H1 (cell line): ENCODE results near the gene CORIN. TPM values are rescaled to one million over a fixed set of nuclear protein-coding genes. Genes with fewer than 3 reads are reported as not detected.

Experiments used
- CTCF ChIA-PET: fragments of 300-600 bp; sonication (Branson Sonifier 250); formaldehyde crosslinking; loops from one replicate; lab custom pipeline; 2021; ENCODE audit not compliant: partially characterized antibody; lab: Charles Lee
- POLR2A ChIA-PET: fragments of 300-600 bp; sonication (Branson Sonifier 250); formaldehyde crosslinking; loops from one replicate; lab custom pipeline; 2021; ENCODE audit warnings: inconsistent platforms; ENCODE audit not compliant: partially characterized antibody; lab: Charles Lee
- DNase-seq, 2 experiments: peaks; one replicate each; pipeline versions ENCODE4 v3.0.0 to v3.0.0-alpha.2; 2010 to 2022; ENCODE audit warnings: low spot score in 2 of 2, low read depth in 1 of 2, mixed read lengths in 1 of 2
- FAIRE-seq: peaks from 2 replicates; lab custom pipeline; 2011; peaks lifted over from hg19 to GRCh38; lab: Jason Lieb, UNC
- H2AFZ ChIP-seq: 2 replicates; pipeline ENCODE4 v1.8.1; 2012; ENCODE audit warnings: low read length, inconsistent platforms
- H2AK5ac ChIP-seq: 2 replicates; pipeline ENCODE4 v1.6.1; 2013; ENCODE audit warnings: low read depth, low read length
- H2BK120ac ChIP-seq: replicated peaks from 2 replicates; pipeline ENCODE3; 2013; ENCODE audit warnings: low read depth, low read length, inconsistent platforms
- H2BK12ac ChIP-seq: 2 replicates; pipeline ENCODE4 v1.6.1; 2013; ENCODE audit warnings: low read depth, low read length
- H2BK15ac ChIP-seq: 2 replicates; pipeline ENCODE4 v1.6.1; 2013; ENCODE audit warnings: low read length
- H2BK20ac ChIP-seq: 2 replicates; pipeline ENCODE4 v1.6.1; 2013; ENCODE audit warnings: low read length
- H2BK5ac ChIP-seq: 2 replicates; pipeline ENCODE4 v1.6.1; 2013; ENCODE audit warnings: low read depth, low read length
- H3K14ac ChIP-seq: 2 replicates; pipeline ENCODE4 v1.6.1; 2013; ENCODE audit warnings: inconsistent platforms; ENCODE audit not compliant: insufficient read length
- H3K18ac ChIP-seq: 2 replicates; pipeline ENCODE4 v1.6.1; 2013; ENCODE audit warnings: low read length; ENCODE audit errors: extremely low read depth
- H3K23ac ChIP-seq: 2 replicates; pipeline ENCODE4 v1.6.1; 2013; ENCODE audit warnings: inconsistent platforms; ENCODE audit not compliant: insufficient read length
- H3K23me2 ChIP-seq: 2 replicates; pipeline ENCODE4 v1.6.1; 2013; ENCODE audit warnings: low read depth, low read length
- H3K27ac ChIP-seq: 2 replicates; pipeline ENCODE4 v1.6.1; 2011; ENCODE audit warnings: low read depth, low read length, inconsistent platforms
- H3K27me3 ChIP-seq, 4 experiments: replicated peaks in 1 of 4; 1 replicate in 1 of 4; 2 replicates in 3 of 4; pipeline versions ENCODE4 v1.6.1 to v1.8.1; 2011 to 2013; ENCODE audit warnings: low read length in 3 of 4, mild to moderate bottlenecking in 3 of 4, inconsistent platforms in 2 of 4, mixed read lengths in 2 of 4, moderate library complexity in 1 of 4; ENCODE audit not compliant: control insufficient read depth in 3 of 4, insufficient read depth in 3 of 4; ENCODE audit errors: extremely low read depth in 1 of 4
- H3K36me3 ChIP-seq, 4 experiments: 2 replicates each; pipeline versions ENCODE4 v1.6.1 to v1.8.1; 2011 to 2013; ENCODE audit warnings: mild to moderate bottlenecking in 4 of 4, low read length in 3 of 4, moderate library complexity in 2 of 4, control low read depth in 1 of 4, inconsistent platforms in 1 of 4; ENCODE audit not compliant: insufficient read depth in 4 of 4, control insufficient read depth in 2 of 4
- H3K4ac ChIP-seq: replicated peaks from 2 replicates; pipeline ENCODE3; 2013; ENCODE audit warnings: low read length, low read depth, mixed read lengths, inconsistent platforms; ENCODE audit not compliant: insufficient read length
- H3K4me1 ChIP-seq, 4 experiments: replicated peaks in 1 of 4; 1 replicate in 1 of 4; 2 replicates in 3 of 4; pipeline versions ENCODE4 v1.6.1 to v1.8.1; 2011 to 2013; ENCODE audit warnings: low read length in 3 of 4, inconsistent platforms in 2 of 4, mixed read lengths in 1 of 4; ENCODE audit not compliant: insufficient read depth in 4 of 4, control insufficient read depth in 3 of 4
- H3K4me2 ChIP-seq, 2 experiments: 2 replicates each; pipeline versions ENCODE4 v1.6.1 to v1.8.1; 2011 to 2013; ENCODE audit warnings: low read depth in 2 of 2, low read length in 2 of 2, control low read depth in 1 of 2, inconsistent platforms in 1 of 2, mild to moderate bottlenecking in 1 of 2; ENCODE audit not compliant: insufficient read depth in 1 of 2
- H3K4me3 ChIP-seq, 4 experiments: fragments of 200-600, 300-600 bp in 1 of 4; sonication (generic), shearing (Covaris generic), sonication (Bioruptor Twin) in 1 of 4; 2 replicates each; pipeline versions ENCODE4 v1.5.1 to v1.8.1; 2011 to 2016; ENCODE audit warnings: low read length in 4 of 4, low read depth in 3 of 4, control low read depth in 2 of 4, inconsistent platforms in 2 of 4, mild to moderate bottlenecking in 2 of 4, mixed read lengths in 1 of 4, moderate library complexity in 1 of 4; ENCODE audit not compliant: insufficient read depth in 2 of 4; ENCODE audit errors: extremely low read depth in 1 of 4
- H3K56ac ChIP-seq: replicated peaks from 2 replicates; pipeline ENCODE3; 2013; ENCODE audit warnings: low read depth, mild to moderate bottlenecking, mixed read lengths, low read length, inconsistent platforms; ENCODE audit not compliant: insufficient read length
- H3K79me1 ChIP-seq: 2 replicates; pipeline ENCODE4 v1.6.1; 2013; ENCODE audit warnings: low read depth, low read length, control low read depth
- H3K79me2 ChIP-seq, 2 experiments: 2 replicates each; pipeline versions ENCODE4 v1.6.1 to v1.8.1; 2012 to 2013; ENCODE audit warnings: low read length in 2 of 2, mild to moderate bottlenecking in 2 of 2, inconsistent platforms in 1 of 2; ENCODE audit not compliant: insufficient read depth in 2 of 2, control insufficient read depth in 1 of 2
- H3K9ac ChIP-seq, 4 experiments: replicated peaks in 1 of 4; 1 replicate in 1 of 4; 2 replicates in 3 of 4; pipeline versions ENCODE4 v1.6.1 to v1.8.1; 2011 to 2013; ENCODE audit warnings: low read depth in 3 of 4, low read length in 3 of 4, control low read depth in 2 of 4, mild to moderate bottlenecking in 2 of 4, moderate library complexity in 2 of 4, inconsistent platforms in 1 of 4; ENCODE audit errors: extremely low read depth in 1 of 4
- H3K9me3 ChIP-seq, 2 experiments: 2 replicates each; pipeline versions ENCODE4 v1.6.1 to v1.8.1; 2012 to 2013; ENCODE audit warnings: mild to moderate bottlenecking in 2 of 2, moderate library complexity in 2 of 2, control low read depth in 1 of 2, inconsistent platforms in 1 of 2, low read depth in 1 of 2, low read length in 1 of 2, mixed read lengths in 1 of 2; ENCODE audit not compliant: insufficient read depth in 2 of 2
- H4K20me1 ChIP-seq, 2 experiments: replicated peaks in 1 of 2; 2 replicates each; pipeline versions ENCODE3 to v1.8.1; 2011 to 2013; ENCODE audit warnings: inconsistent platforms in 2 of 2, low read length in 2 of 2, mild to moderate bottlenecking in 1 of 2; ENCODE audit not compliant: insufficient read depth in 2 of 2, control insufficient read depth in 1 of 2
- H4K5ac ChIP-seq: 2 replicates; pipeline ENCODE4 v1.6.1; 2013; ENCODE audit warnings: low read length, low read depth, mixed read lengths, inconsistent platforms; ENCODE audit not compliant: insufficient read length
- H4K8ac ChIP-seq: 2 replicates; pipeline ENCODE4 v1.8.0; 2013; ENCODE audit warnings: mild to moderate bottlenecking, moderate library complexity, low read length, inconsistent platforms; ENCODE audit not compliant: insufficient read depth; ENCODE audit errors: extremely low read depth
- H4K91ac ChIP-seq: replicated peaks from 2 replicates; pipeline ENCODE3; 2013; ENCODE audit warnings: low read length, mixed read lengths, inconsistent platforms; ENCODE audit not compliant: insufficient read length
- ASH2L ChIP-seq: fragments of 200-600, 300-600 bp; sonication (generic); IDR thresholded peaks from one replicate; pipeline ENCODE4 v1.7.1; 2017; ENCODE audit warnings: low read length
- GABPA ChIP-seq: IDR thresholded peaks from 2 replicates; pipeline ENCODE4 v1.6.1; 2011; ENCODE audit warnings: mild to moderate bottlenecking, low read length, moderate library complexity, borderline replicate concordance; ENCODE audit not compliant: insufficient read depth
- GTF2F1 ChIP-seq: IDR thresholded peaks from 2 replicates; pipeline ENCODE4 v1.6.1; 2012; ENCODE audit warnings: low read depth, low read length, improper control_type of control experiment, borderline replicate concordance
- KDM1A ChIP-seq: fragments of 200-600, 300-600 bp; sonication (generic); IDR thresholded peaks from 2 replicates; pipeline ENCODE4 v1.7.1; 2016; ENCODE audit warnings: mild to moderate bottlenecking, low read length, borderline replicate concordance
- KDM4A ChIP-seq: IDR thresholded peaks from one replicate; pipeline ENCODE4 v1.7.1; 2012; ENCODE audit warnings: low read depth, mild to moderate bottlenecking, moderate library complexity, low read length, inconsistent platforms; ENCODE audit not compliant: severe bottlenecking
- MAX ChIP-seq: IDR thresholded peaks from 2 replicates; pipeline ENCODE4 v1.6.1; 2012; ENCODE audit warnings: inconsistent platforms
- POU5F1 ChIP-seq: IDR thresholded peaks from 2 replicates; pipeline ENCODE4 v1.6.1; 2011; ENCODE audit warnings: low read depth, mild to moderate bottlenecking, low read length, moderate library complexity
- SP1 ChIP-seq: IDR thresholded peaks from 2 replicates; pipeline ENCODE4 v1.6.1; 2011; ENCODE audit warnings: low read depth, low read length
- SUZ12 ChIP-seq: fragments of 200-600 bp; sonication (generic); IDR thresholded peaks from 2 replicates; pipeline ENCODE4 v1.6.1; 2012; ENCODE audit warnings: mild to moderate bottlenecking, inconsistent platforms, low read length, moderate library complexity, mixed read lengths
- YY1 ChIP-seq: IDR thresholded peaks from 2 replicates; pipeline ENCODE4 v1.6.1; 2011; ENCODE audit warnings: low read depth, mild to moderate bottlenecking, low read length
- ZNF274 ChIP-seq: IDR thresholded peaks from 2 replicates; pipeline ENCODE4 v1.7.0; 2012; ENCODE audit warnings: low read length, borderline replicate concordance; ENCODE audit errors: extremely low read depth
- WGBS, 2 experiments: shearing (Covaris generic) in 1 of 2; methylation state at CpG; one replicate each; pipeline versions ENCODE4 v1.1.6 to v1.1.7; 2013 to 2015; ENCODE audit warnings: low lambda C conversion rate in 2 of 2, mixed read lengths in 2 of 2, inconsistent platforms in 1 of 2, low coverage in 1 of 2, missing lambda C conversion rate in 1 of 2; ENCODE audit not compliant: insufficient replicate concordance in 2 of 2, insufficient coverage in 1 of 2, insufficient read length in 1 of 2; ENCODE audit errors: extremely low coverage in 1 of 2, missing lambda C conversion rate in 1 of 2; 5-methylcytosine and 5-hydroxymethylcytosine counted together
- polyA plus RNA-seq, 7 experiments: library from polyadenylated mRNA; depleted of rRNA in 3 of 7; stranded (reverse) in 5 of 7; unstranded in 2 of 7; fragments of >200 nt in 5 of 7; fragments of 200-250 nt in 2 of 7; gene quantifications; 1 replicate in 5 of 7; 2 replicates in 1 of 7; 4 replicates in 1 of 7; pipeline versions ENCODE4 v1.2.1 to v1.2.3, GENCODE V29; 2011 to 2013; ENCODE audit warnings: missing spikeins in 2 of 7, mixed read lengths in 2 of 7
- total RNA-seq: library from RNA; stranded (reverse); fragmentation: NEBNext Ultra II Directional; extraction: Animal tissue kit (Norgen Biotek cat#: 25700); gene quantifications from 2 replicates; pipeline ENCODE4 v1.2.1, GENCODE V29; 2021

The CORIN gene
- total and polyA plus RNA-seq, 2 of the 8 experiments (the other 6 are each of a cell fraction or from before 2014, with no cell fraction given) = 0.09 to 0.32 TPM

- no peak overlapping the region for H3K27ac ChIP-seq
- no peak overlapping the region for H3K23ac ChIP-seq
- ChIA-PET POLR2A (no interaction called here), CTCF (interaction anchor here (0.7 to 3.3 kb wide), 6 partner anchors 8 to 162 kb away, joined by 3 to 10 read pairs (median 3); no protein-coding TSS in a partner anchor)
- no peak overlapping the region for H2BK12ac ChIP-seq
- 91% methylated on average over 4 of the region's 4 CpGs; no CpG with 5 or more reads in 1 of the 2 experiments for WGBS, 2 experiments
- H3K4me1 ChIP-seq = no peaks in the 10 kb centered on the region
- H3K79me2 ChIP-seq = no peaks in the 10 kb centered on the region
- no peak overlapping the region for H2AK5ac ChIP-seq
- no peak overlapping the region for H4K5ac ChIP-seq
- TF ChIP-seq KDM1A = no peak
- TF ChIP-seq MAX = no peak
- TF ChIP-seq KDM4A = no peak
- no peak for TF ChIP-seq GABPA
- TF ChIP-seq GTF2F1 = no peak
- no peak for TF ChIP-seq YY1
- no peak for TF ChIP-seq ZNF274
- no peak for TF ChIP-seq SP1
- TF ChIP-seq POU5F1 = no peak
- TF ChIP-seq ASH2L = no peak
- TF ChIP-seq SUZ12 = no peak
- H3K27me3 ChIP-seq = no peaks in the 10 kb centered on the region
- H3K56ac ChIP-seq = no peak overlapping the region
- H2AFZ ChIP-seq = no peak overlapping the region
- H3K79me1 ChIP-seq = no peaks in the 10 kb centered on the region
- no peak overlapping the region for H3K4ac ChIP-seq
- H3K9ac ChIP-seq = no peak overlapping the region
- no peak overlapping the region for H2BK20ac ChIP-seq
- no peaks in the 10 kb centered on the region for H3K9me3 ChIP-seq
- FAIRE-seq (no peak), DNase-seq (no peak)
- no peak overlapping the region for H2BK15ac ChIP-seq
- no peak overlapping the region for H4K91ac ChIP-seq
- H4K20me1 ChIP-seq = no peaks in the 10 kb centered on the region
- no peak overlapping the region for H3K14ac ChIP-seq
- H4K8ac ChIP-seq = no peak overlapping the region
- no peak overlapping the region for H2BK5ac ChIP-seq
- no peaks in the 10 kb centered on the region for H3K23me2 ChIP-seq
- H2BK120ac ChIP-seq = no peak overlapping the region
- H3K36me3 ChIP-seq = no peaks in the 10 kb centered on the region
- H3K4me2 ChIP-seq = no peak overlapping the region
- no peak overlapping the region for H3K4me3 ChIP-seq
- H3K18ac ChIP-seq = no peak overlapping the region
These were observed 163.7 kb downstream of the CORIN start for GRCh38 chr4:47674144-47674543.
